ENCODE measurements around the gene CTSF.
A peak's percentile ranks its signal among the peaks of the same experiment; 100 is the strongest.
"Not testable (repeated sequence)": the region's sequence is repeated elsewhere in the genome, so short reads cannot be mapped to it uniquely, and the experiment has no call there.

Gene CTSF

GRCh38 chr11:66568124-66568916 lies at the start of gene CTSF:
CTSF (minus strand) TSS chr11:66568606; CDS start chr11:66568486, 120 bp downstream.
- peak; percentile 83 for DNase-seq (ENCODE audit: low spot score)
- FAIRE-seq = no peak

- no peak for DNase-seq (ENCODE audit: low spot score)
- no peak for FAIRE-seq
Observed at GRCh38 chr11:66617155-66617834, 48.9 kb upstream of the CTSF start.

- peak; percentile 72 for FAIRE-seq
- peak; percentile 100 for DNase-seq (ENCODE audit: low spot score)
Observed at GRCh38 chr11:66616379-66617154, 48.2 kb upstream of the CTSF start, which contains the start of gene RBM14. RBM14 (plus strand) TSS chr11:66616630; CDS start chr11:66616721, 91 bp downstream.

GRCh38 chr11:66614073-66614472 lies 45.7 kb upstream of the CTSF start:
- DNase-seq (ENCODE audit: low spot score) (no peak), FAIRE-seq (no peak)

- no peak for DNase-seq (ENCODE audit: low spot score)
- no peak for FAIRE-seq
Observed at GRCh38 chr11:66612458-66612857, 44.1 kb upstream of the CTSF start.

- FAIRE-seq (no peak), DNase-seq (ENCODE audit: low spot score) (no peak)
Observed at GRCh38 chr11:66609721-66610617, 41.6 kb upstream of the CTSF start.

GRCh38 chr11:66607126-66607834 lies 38.9 kb upstream of the CTSF start:
- FAIRE-seq (no peak), DNase-seq (ENCODE audit: low spot score) (no peak)

- not testable (repeated sequence) for DNase-seq (ENCODE audit: low spot score)
Observed at GRCh38 chr11:66606608-66607007, 38.2 kb upstream of the CTSF start.

GRCh38 chr11:66604155-66604554 lies 35.7 kb upstream of the CTSF start:
- no peak for DNase-seq (ENCODE audit: low spot score)
- FAIRE-seq = no peak

More at GRCh38 chr11:66606608-66607007, 38.2 kb upstream of the CTSF start:
- not testable (repeated sequence) for FAIRE-seq

GRCh38 chr11:66603072-66603471 lies 34.7 kb upstream of the CTSF start:
- DNase-seq (ENCODE audit: low spot score) (no peak), FAIRE-seq (no peak)

- DNase-seq (ENCODE audit: low spot score) (no peak), FAIRE-seq (no peak)
Observed at GRCh38 chr11:66600631-66601233, 32.3 kb upstream of the CTSF start.

GRCh38 chr11:66600219-66600618 lies 31.8 kb upstream of the CTSF start:
- DNase-seq (ENCODE audit: low spot score) (no peak), FAIRE-seq (no peak)

- FAIRE-seq (no peak), DNase-seq (ENCODE audit: low spot score) (no peak)
Observed at GRCh38 chr11:66598993-66599392, 30.6 kb upstream of the CTSF start.

- FAIRE-seq (no peak), DNase-seq (ENCODE audit: low spot score) (no peak)
Observed at GRCh38 chr11:66595245-66595904, 27.0 kb upstream of the CTSF start.

GRCh38 chr11:66593650-66594049 lies 25.2 kb upstream of the CTSF start:
- no peak for DNase-seq (ENCODE audit: low spot score)
- FAIRE-seq = no peak

GRCh38 chr11:66593303-66593635 lies 24.9 kb upstream of the CTSF start:
- DNase-seq (ENCODE audit: low spot score) = no peak
- no peak for FAIRE-seq

GRCh38 chr11:66592457-66593302 lies 24.3 kb upstream of the CTSF start, which contains the start of the genes CCDC87 and CCS:
CCDC87 (minus strand) TSS chr11:66593063; CDS start chr11:66593015, 48 bp downstream.
CCS (plus strand) TSS chr11:66593185; CDS start chr11:66593262, 77 bp downstream.
- FAIRE-seq = peak; percentile 42
- DNase-seq (ENCODE audit: low spot score) = peak; percentile 100

- DNase-seq (ENCODE audit: low spot score) (no peak), FAIRE-seq (no peak)
Observed at GRCh38 chr11:66591175-66591574, 22.8 kb upstream of the CTSF start.
